GM23338 (cell line): ENCODE data around the gene PCSK2. TPM values are rescaled to one million over a fixed set of nuclear protein-coding genes. Genes with fewer than 3 reads are reported as not detected.

Experiments
- ATAC-seq: fragments of 200-7000 bp; cut with Tn5 transposase; 3 replicates; pipeline ENCODE4 v1.9.1; 2020
- DNase-seq: peaks from one replicate; pipeline ENCODE4 v3.0.0-alpha.2; 2015; ENCODE audit warnings: low spot score
- H2AFZ ChIP-seq: fragments of 200-600 bp; sonication (generic); 2 replicates; pipeline ENCODE4 v1.8.0; 2016; ENCODE audit warnings: antibody characterized with exemption, mild to moderate bottlenecking, moderate library complexity
- H3F3A ChIP-seq: fragments of 200-600 bp; sonication (generic); replicated peaks from 2 replicates; pipeline ENCODE4 v1.8.0; 2017; ENCODE audit warnings: antibody characterized with exemption, mixed run types, low read depth
- H3K27ac ChIP-seq: fragments of 200-600 bp; sonication (generic); 2 replicates; pipeline ENCODE4 v1.6.1; 2016; ENCODE audit warnings: low read depth
- H3K27me3 ChIP-seq: fragments of 200-600 bp; sonication (generic); 2 replicates; pipeline ENCODE4 v1.8.0; 2016; ENCODE audit warnings: mild to moderate bottlenecking, mixed run types, moderate library complexity; ENCODE audit not compliant: insufficient read depth
- H3K36me3 ChIP-seq: fragments of 200-600 bp; sonication (generic); 2 replicates; pipeline ENCODE4 v1.8.0; 2016; ENCODE audit warnings: mild to moderate bottlenecking; ENCODE audit not compliant: insufficient read depth
- H3K4me1 ChIP-seq: fragments of 200-600 bp; sonication (generic); 2 replicates; pipeline ENCODE4 v1.8.0; 2016; ENCODE audit warnings: mild to moderate bottlenecking, moderate library complexity; ENCODE audit not compliant: insufficient read depth
- H3K4me2 ChIP-seq: fragments of 200-600 bp; sonication (generic); 2 replicates; pipeline ENCODE4 v1.7.1; 2017; ENCODE audit warnings: mixed run types
- H3K4me3 ChIP-seq: fragments of 200-600 bp; sonication (generic); 2 replicates; pipeline ENCODE4 v1.6.1; 2016; ENCODE audit warnings: mixed run types
- H3K79me2 ChIP-seq: fragments of 200-600 bp; sonication (generic); replicated peaks from 2 replicates; pipeline ENCODE4 v1.8.0; 2017; ENCODE audit warnings: mild to moderate bottlenecking; ENCODE audit not compliant: insufficient read depth
- H3K9me2 ChIP-seq: fragments of 200-600 bp; sonication (generic); 2 replicates; pipeline ENCODE4 v1.8.0; 2017; ENCODE audit not compliant: insufficient read depth
- H4K20me1 ChIP-seq: fragments of 200-600 bp; sonication (generic); replicated peaks from 2 replicates; pipeline ENCODE4 v1.8.0; 2017; ENCODE audit warnings: mild to moderate bottlenecking; ENCODE audit not compliant: insufficient read depth
- H3K27ac Mint-ChIP-seq: 2 replicates; pipeline ENCODE4 v1.8.0; 2020; ENCODE audit warnings: inconsistent platforms, mild to moderate bottlenecking, moderate library complexity, mixed read lengths
- H3K27me3 Mint-ChIP-seq: 3 replicates; pipeline ENCODE4 v1.8.0; 2022; ENCODE audit warnings: low read depth, mild to moderate bottlenecking, moderate library complexity, mixed read lengths, inconsistent platforms; ENCODE audit not compliant: insufficient read depth, poor library complexity
- H3K36me3 Mint-ChIP-seq: 3 replicates; pipeline ENCODE4 v1.8.0; 2021; ENCODE audit warnings: low read depth, mild to moderate bottlenecking, inconsistent platforms, moderate library complexity, mixed read lengths
- H3K4me1 Mint-ChIP-seq: 3 replicates; pipeline ENCODE4 v1.8.0; 2020; ENCODE audit warnings: mild to moderate bottlenecking, inconsistent platforms, mixed read lengths
- H3K4me3 Mint-ChIP-seq: 3 replicates; pipeline ENCODE4 v1.8.0; 2021; ENCODE audit warnings: moderate library complexity, mild to moderate bottlenecking, inconsistent platforms, mixed read lengths
- H3K9me3 Mint-ChIP-seq: 3 replicates; pipeline ENCODE4 v1.8.0; 2020; ENCODE audit warnings: moderate library complexity, mild to moderate bottlenecking, inconsistent platforms, mixed read lengths
- CREB1 ChIP-seq: fragments of 250-450 bp; sonication (Bioruptor Pico); IDR thresholded peaks from 2 replicates; pipeline ENCODE4 v1.5.0; 2020; ENCODE audit warnings: low read depth, mild to moderate bottlenecking, moderate library complexity
- NANOG ChIP-seq: IDR thresholded peaks from 2 replicates; pipeline ENCODE4 v1.6.1; 2016; ENCODE audit warnings: antibody characterized with exemption, borderline replicate concordance
- POLR2AphosphoS5 ChIP-seq: IDR thresholded peaks from 2 replicates; pipeline ENCODE4 v1.6.1; 2016; ENCODE audit warnings: antibody characterized with exemption, low read depth
- REST ChIP-seq: IDR thresholded peaks from one replicate; pipeline ENCODE4 v1.6.1; 2018; ENCODE audit warnings: antibody characterized with exemption; ENCODE audit not compliant: unreplicated experiment
- STAT1 ChIP-seq: IDR thresholded peaks from one replicate; pipeline ENCODE4 v1.6.1; 2016; ENCODE audit warnings: antibody characterized with exemption; ENCODE audit not compliant: unreplicated experiment
- ZNF331 ChIP-seq: fragments of 250-450 bp; sonication (Bioruptor Pico); IDR thresholded peaks from 2 replicates; pipeline ENCODE4 v1.5.0; 2020; ENCODE audit warnings: low read depth, mild to moderate bottlenecking, moderate library complexity
- polyA plus RNA-seq: library from polyadenylated mRNA; unstranded; fragments of >200 nt; fragmentation: Nextera tagmentation; extraction: Ambion mirVana; gene quantifications from 2 replicates; pipeline ENCODE4 v1.2.1, GENCODE V29; 2016
- total RNA-seq: library from RNA; depleted of rRNA; stranded (reverse); fragments of >200 nt; shearing (Covaris generic); gene quantifications from 2 replicates; pipeline ENCODE4 v1.2.3, GENCODE V29; 2014
- TF ChIP-seq, protein P1 (sequence below): fragments of 250-450 bp; sonication (Bioruptor Pico); IDR thresholded peaks from 2 replicates; pipeline ENCODE4 v1.5.0; 2020; ENCODE audit warnings: mild to moderate bottlenecking, moderate library complexity
- TF ChIP-seq, protein P2 (sequence below), 2 experiments: fragments of 200-600 bp in 1 of 2; sonication (generic) in 1 of 2; conservative IDR thresholded peaks; 2 replicates each; pipeline versions ENCODE4 v1.5.1 to v1.6.1; 2016 to 2017; ENCODE audit warnings: antibody characterized with exemption in 2 of 2, low read depth in 2 of 2, mild to moderate bottlenecking in 2 of 2, moderate library complexity in 1 of 2

PCSK2 gene
- total and polyA plus RNA-seq, 2 experiments from 2014 or later: 0.37 to 1.1 TPM

DNA sequence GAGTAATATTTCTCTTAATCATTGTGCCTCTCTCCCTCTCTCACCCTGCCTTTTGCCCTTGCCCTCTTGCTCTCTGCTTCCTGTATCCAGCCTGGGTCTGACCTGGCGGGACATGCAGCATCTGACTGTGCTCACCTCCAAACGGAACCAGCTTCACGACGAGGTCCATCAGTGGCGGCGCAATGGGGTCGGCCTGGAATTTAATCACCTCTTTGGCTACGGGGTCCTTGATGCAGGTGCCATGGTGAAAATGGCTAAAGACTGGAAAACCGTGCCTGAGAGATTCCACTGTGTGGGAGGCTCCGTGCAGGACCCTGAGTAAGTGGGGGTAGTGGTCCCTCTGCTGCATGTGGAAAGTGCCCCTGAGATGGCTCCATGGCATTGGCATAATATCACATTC lies 238.4 kb downstream of the PCSK2 start (continued):
- TF ChIP-seq, protein P1, sequence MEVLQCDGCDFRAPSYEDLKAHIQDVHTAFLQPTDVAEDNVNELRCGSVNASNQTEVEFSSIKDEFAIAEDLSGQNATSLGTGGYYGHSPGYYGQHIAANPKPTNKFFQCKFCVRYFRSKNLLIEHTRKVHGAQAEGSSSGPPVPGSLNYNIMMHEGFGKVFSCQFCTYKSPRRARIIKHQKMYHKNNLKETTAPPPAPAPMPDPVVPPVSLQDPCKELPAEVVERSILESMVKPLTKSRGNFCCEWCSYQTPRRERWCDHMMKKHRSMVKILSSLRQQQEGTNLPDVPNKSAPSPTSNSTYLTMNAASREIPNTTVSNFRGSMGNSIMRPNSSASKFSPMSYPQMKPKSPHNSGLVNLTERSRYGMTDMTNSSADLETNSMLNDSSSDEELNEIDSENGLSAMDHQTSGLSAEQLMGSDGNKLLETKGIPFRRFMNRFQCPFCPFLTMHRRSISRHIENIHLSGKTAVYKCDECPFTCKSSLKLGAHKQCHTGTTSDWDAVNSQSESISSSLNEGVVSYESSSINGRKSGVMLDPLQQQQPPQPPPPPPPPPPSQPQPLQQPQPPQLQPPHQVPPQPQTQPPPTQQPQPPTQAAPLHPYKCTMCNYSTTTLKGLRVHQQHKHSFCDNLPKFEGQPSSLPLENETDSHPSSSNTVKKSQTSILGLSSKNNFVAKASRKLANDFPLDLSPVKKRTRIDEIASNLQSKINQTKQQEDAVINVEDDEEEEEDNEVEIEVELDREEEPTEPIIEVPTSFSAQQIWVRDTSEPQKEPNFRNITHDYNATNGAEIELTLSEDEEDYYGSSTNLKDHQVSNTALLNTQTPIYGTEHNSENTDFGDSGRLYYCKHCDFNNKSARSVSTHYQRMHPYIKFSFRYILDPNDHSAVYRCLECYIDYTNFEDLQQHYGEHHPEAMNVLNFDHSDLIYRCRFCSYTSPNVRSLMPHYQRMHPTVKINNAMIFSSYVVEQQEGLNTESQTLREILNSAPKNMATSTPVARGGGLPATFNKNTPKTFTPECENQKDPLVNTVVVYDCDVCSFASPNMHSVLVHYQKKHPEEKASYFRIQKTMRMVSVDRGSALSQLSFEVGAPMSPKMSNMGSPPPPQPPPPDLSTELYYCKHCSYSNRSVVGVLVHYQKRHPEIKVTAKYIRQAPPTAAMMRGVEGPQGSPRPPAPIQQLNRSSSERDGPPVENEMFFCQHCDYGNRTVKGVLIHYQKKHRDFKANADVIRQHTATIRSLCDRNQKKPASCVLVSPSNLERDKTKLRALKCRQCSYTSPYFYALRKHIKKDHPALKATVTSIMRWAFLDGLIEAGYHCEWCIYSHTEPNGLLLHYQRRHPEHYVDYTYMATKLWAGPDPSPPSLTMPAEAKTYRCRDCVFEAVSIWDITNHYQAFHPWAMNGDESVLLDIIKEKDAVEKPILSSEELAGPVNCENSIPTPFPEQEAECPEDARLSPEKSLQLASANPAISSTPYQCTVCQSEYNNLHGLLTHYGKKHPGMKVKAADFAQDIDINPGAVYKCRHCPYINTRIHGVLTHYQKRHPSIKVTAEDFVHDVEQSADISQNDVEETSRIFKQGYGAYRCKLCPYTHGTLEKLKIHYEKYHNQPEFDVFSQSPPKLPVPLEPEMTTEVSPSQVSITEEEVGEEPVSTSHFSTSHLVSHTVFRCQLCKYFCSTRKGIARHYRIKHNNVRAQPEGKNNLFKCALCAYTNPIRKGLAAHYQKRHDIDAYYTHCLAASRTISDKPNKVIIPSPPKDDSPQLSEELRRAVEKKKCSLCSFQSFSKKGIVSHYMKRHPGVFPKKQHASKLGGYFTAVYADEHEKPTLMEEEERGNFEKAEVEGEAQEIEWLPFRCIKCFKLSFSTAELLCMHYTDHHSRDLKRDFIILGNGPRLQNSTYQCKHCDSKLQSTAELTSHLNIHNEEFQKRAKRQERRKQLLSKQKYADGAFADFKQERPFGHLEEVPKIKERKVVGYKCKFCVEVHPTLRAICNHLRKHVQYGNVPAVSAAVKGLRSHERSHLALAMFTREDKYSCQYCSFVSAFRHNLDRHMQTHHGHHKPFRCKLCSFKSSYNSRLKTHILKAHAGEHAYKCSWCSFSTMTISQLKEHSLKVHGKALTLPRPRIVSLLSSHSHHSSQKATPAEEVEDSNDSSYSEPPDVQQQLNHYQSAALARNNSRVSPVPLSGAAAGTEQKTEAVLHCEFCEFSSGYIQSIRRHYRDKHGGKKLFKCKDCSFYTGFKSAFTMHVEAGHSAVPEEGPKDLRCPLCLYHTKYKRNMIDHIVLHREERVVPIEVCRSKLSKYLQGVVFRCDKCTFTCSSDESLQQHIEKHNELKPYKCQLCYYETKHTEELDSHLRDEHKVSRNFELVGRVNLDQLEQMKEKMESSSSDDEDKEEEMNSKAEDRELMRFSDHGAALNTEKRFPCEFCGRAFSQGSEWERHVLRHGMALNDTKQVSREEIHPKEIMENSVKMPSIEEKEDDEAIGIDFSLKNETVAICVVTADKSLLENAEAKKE: no peak

DNA sequence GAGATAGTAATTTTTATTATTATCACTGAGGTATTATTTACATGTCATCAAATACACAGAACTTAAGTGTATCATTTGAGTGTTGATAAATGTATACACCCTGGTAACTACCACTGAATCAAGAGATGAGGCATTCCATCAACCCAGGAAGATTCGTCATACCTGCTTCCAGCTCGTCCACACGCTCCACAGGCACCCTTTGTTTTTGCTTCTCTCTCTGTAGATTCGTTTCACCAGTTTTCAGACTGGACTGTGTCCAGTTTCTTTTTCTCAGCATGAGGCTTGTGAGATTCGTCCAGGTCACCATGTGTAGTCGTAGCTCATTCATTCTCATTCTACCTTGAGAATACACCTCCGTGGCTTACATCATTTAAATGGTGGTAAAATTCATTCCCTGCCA lies 239.8 kb downstream of the PCSK2 start:
- Mint-ChIP-seq H3K36me3 (no peaks in the 10 kb centered on the region), H3K9me3 (no peaks in the 10 kb centered on the region), H3K27me3 (no peaks in the 10 kb centered on the region), H3K4me3 (no peak overlapping the region), H3K4me1 (no peaks in the 10 kb centered on the region), H3K27ac (no peak overlapping the region)
- TF ChIP-seq ZNF331 (CRISPR knock-in tag): no peak
- TF ChIP-seq CREB1: no peak
- TF ChIP-seq REST: no peak
- TF ChIP-seq, protein P2, sequence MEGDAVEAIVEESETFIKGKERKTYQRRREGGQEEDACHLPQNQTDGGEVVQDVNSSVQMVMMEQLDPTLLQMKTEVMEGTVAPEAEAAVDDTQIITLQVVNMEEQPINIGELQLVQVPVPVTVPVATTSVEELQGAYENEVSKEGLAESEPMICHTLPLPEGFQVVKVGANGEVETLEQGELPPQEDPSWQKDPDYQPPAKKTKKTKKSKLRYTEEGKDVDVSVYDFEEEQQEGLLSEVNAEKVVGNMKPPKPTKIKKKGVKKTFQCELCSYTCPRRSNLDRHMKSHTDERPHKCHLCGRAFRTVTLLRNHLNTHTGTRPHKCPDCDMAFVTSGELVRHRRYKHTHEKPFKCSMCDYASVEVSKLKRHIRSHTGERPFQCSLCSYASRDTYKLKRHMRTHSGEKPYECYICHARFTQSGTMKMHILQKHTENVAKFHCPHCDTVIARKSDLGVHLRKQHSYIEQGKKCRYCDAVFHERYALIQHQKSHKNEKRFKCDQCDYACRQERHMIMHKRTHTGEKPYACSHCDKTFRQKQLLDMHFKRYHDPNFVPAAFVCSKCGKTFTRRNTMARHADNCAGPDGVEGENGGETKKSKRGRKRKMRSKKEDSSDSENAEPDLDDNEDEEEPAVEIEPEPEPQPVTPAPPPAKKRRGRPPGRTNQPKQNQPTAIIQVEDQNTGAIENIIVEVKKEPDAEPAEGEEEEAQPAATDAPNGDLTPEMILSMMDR (conservative IDR thresholded peaks at IDR 0.05; ENCODE audit: low read depth in 2 of 2): no peak
- TF ChIP-seq STAT1: no peak
- no peak for TF ChIP-seq POLR2AphosphoS5
- TF ChIP-seq NANOG: no peak
- Histone ChIP-seq H3K36me3 (no peaks in the 10 kb centered on the region), H3K4me2 (no peak overlapping the region), H3F3A (no peaks in the 10 kb centered on the region), H3K27ac (no peak overlapping the region), H3K9me2 (peaks cover 8% of the 10 kb centered on the region), H2AFZ (no peak overlapping the region), H3K27me3 (no peaks in the 10 kb centered on the region), H3K4me1 (no peaks in the 10 kb centered on the region), H3K4me3 (no peak overlapping the region), H4K20me1 (no peaks in the 10 kb centered on the region), H3K79me2 (no peaks in the 10 kb centered on the region)
- DNase-seq: no peak
- ATAC-seq: no peak
